ENCODE results near the gene HNRNPR. TPM values are rescaled to one million over a fixed set of nuclear protein-coding genes. Genes with fewer than 3 reads are reported as not detected.

Gene HNRNPR
- 54.5 and 60.1 TPM in 2 replicates for total RNA-seq

GRCh38 chr1:23344111-23344986 is at the start of gene HNRNPR:
Gene HNRNPR, minus strand, starts transcription at chr1:23344284. Its CDS starts 3,276 bp downstream, at chr1:23341008.

DNA sequence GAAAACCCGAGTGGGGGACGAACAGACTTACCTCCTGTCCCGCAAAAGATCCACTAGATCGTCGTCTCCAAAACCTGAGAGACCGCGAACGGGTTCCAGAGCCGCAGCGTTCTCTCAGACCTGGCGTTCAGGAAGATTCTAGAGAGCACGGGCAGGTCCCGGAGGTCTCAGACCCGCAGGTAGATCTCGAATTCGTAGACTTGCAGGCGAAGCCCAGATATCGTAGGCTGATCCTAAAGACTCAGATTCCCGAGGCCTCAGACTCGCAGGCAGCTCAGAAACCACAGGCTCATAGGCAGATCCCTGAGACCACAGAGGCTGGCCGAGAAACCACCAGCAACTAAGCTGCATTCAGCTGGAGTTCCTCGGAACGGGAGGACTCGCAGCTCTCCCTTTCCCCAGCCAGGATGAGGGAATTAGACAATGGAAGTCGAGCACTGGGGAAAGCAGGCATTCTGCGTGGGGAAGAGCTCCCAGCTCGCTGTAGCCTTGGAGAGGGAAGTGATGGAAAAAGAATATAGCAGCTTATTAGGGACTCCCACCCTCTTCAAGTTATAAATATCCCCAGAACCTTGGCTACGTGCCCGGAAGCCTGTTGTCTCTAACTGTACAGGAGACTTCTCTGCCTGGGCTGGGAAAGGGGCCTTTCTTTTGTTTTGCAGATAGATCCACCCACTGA is 25.4 kb upstream of the HNRNPR start, which contains the start of gene ZNF436:
Gene ZNF436 (minus strand): TSS at position 502 of the 679 bp plus-strand sequence. CDS start 1,831 bp downstream, outside the sequence.

Other genes starting within 250 kb of the HNRNPR start
- gene LUZP1, start 175.4 kb downstream of the HNRNPR start, total RNA-seq, result 21.0 and 26.5 TPM in 2 replicates
- not detected in 2 replicates for gene HTR1D, start 126.8 kb downstream of the HNRNPR start, total RNA-seq
- gene ZNF436, start 25.6 kb upstream of the HNRNPR start, total RNA-seq, result 16.0 and 20.3 TPM in 2 replicates
- gene TCEA3, start 80.5 kb upstream of the HNRNPR start, total RNA-seq, result 18.0 and 20.0 TPM in 2 replicates
- gene ASAP3, start 139.9 kb upstream of the HNRNPR start, total RNA-seq, result 29.4 and 39.1 TPM in 2 replicates
- gene E2F2, start 186.9 kb upstream of the HNRNPR start, total RNA-seq, result 0.13 and 0.39 TPM in 2 replicates
- gene ID3, start 215.2 kb upstream of the HNRNPR start, total RNA-seq, result 104 and 205 TPM in 2 replicates